K562 (cell line): ENCODE data around the gene MANBA. TPM values are rescaled to one million over a fixed set of nuclear protein-coding genes. Genes with fewer than 3 reads are reported as not detected.

Experiments used
- ATF7 ChIP-seq: fragments of 450-650 bp; IDR thresholded peaks from 2 replicates; pipeline ENCODE4 v1.7.1; 2014; ENCODE audit warnings: mild to moderate bottlenecking, moderate library complexity
- CBX2 ChIP-seq: fragments of 200-600 bp; sonication (generic); IDR thresholded peaks from one replicate; pipeline ENCODE4 v1.6.1; 2012; ENCODE audit warnings: mild to moderate bottlenecking, low read length, inconsistent platforms; ENCODE audit not compliant: insufficient read depth, poor library complexity, severe bottlenecking
- CEBPG ChIP-seq, 3 experiments: fragments of 200-800 bp in 1 of 3; sonication (Bioruptor generic) in 1 of 3; sonication (generic) in 1 of 3; formaldehyde crosslinking in 1 of 3; IDR thresholded peaks in 2 of 3; conservative IDR thresholded peaks in 1 of 3; 2 replicates each; pipeline versions ENCODE4 v1.6.1 to v1.8.0; 2016 to 2022; ENCODE audit warnings: missing compliant biosample characterization in 2 of 3, missing genetic modification characterization in 2 of 3, mild to moderate bottlenecking in 1 of 3, missing genetic modification reagents in 1 of 3
- CREM ChIP-seq: IDR thresholded peaks from 2 replicates; pipeline ENCODE4 v1.6.1; 2014; ENCODE audit warnings: antibody characterized with exemption, low read depth
- DMBX1 ChIP-seq: fragments of 250-450 bp; sonication (Bioruptor Pico); IDR thresholded peaks from 2 replicates; pipeline ENCODE4 v1.8.0; 2022; ENCODE audit warnings: inconsistent platforms, mild to moderate bottlenecking, moderate library complexity, borderline replicate concordance
- ESRRB ChIP-seq: fragments of 250-450 bp; sonication (Bioruptor Pico); IDR thresholded peaks from 2 replicates; pipeline ENCODE4 v1.5.0; 2020; ENCODE audit warnings: mild to moderate bottlenecking, moderate library complexity, borderline replicate concordance
- ETV1 ChIP-seq: fragments of 450-650 bp; conservative IDR thresholded peaks from 2 replicates; pipeline ENCODE4 v1.6.1; 2016; ENCODE audit warnings: missing genetic modification characterization, control low read depth, low read depth, missing compliant biosample characterization
- JUN ChIP-seq, 2 experiments: sonication (generic) in 1 of 2; formaldehyde crosslinking in 1 of 2; IDR thresholded peaks; 2 replicates each; pipeline versions ENCODE4 v1.6.1 to v1.8.0; 2012 to 2022; ENCODE audit warnings: borderline replicate concordance in 2 of 2, mild to moderate bottlenecking in 2 of 2, improper control_type of control experiment in 1 of 2, low read depth in 1 of 2, low read length in 1 of 2, missing genetic modification reagents in 1 of 2
- L3MBTL2 ChIP-seq: fragments of 450-650 bp; IDR thresholded peaks from 2 replicates; pipeline ENCODE4 v1.6.1; 2016; ENCODE audit warnings: mild to moderate bottlenecking, moderate library complexity
- NR2C1 ChIP-seq, 2 experiments: fragments of 450-650 bp; IDR thresholded peaks; 2 replicates each; pipeline ENCODE4 v1.6.1; 2017; ENCODE audit warnings: mild to moderate bottlenecking in 2 of 2, antibody characterized with exemption in 1 of 2, inconsistent platforms in 1 of 2, missing compliant biosample characterization in 1 of 2, missing genetic modification characterization in 1 of 2
- POLR2H ChIP-seq: IDR thresholded peaks from 2 replicates; pipeline ENCODE4 v1.6.1; 2016; ENCODE audit warnings: missing genetic modification characterization, low read depth, mild to moderate bottlenecking, control low read depth, missing compliant biosample characterization, moderate library complexity
- PTTG1 ChIP-seq: fragments of 450-650 bp; IDR thresholded peaks from 2 replicates; pipeline ENCODE4 v1.6.1; 2016; ENCODE audit warnings: low read depth, mild to moderate bottlenecking, missing genetic modification characterization, missing compliant biosample characterization
- ZBTB1 ChIP-seq: sonication (generic); formaldehyde crosslinking; IDR thresholded peaks from 2 replicates; pipeline ENCODE4 v1.8.1; 2023; ENCODE audit warnings: missing genetic modification reagents, low read depth, mild to moderate bottlenecking, borderline replicate concordance
- polyA plus RNA-seq, 8 experiments: library from polyadenylated mRNA; depleted of rRNA in 4 of 8; stranded (reverse) in 5 of 8; unstranded in 3 of 8; fragments of >200 nt; fragmentation: Nextera tagmentation in 2 of 8; fragmentation: Illumina TruSeq in 1 of 8; extraction: Ambion mirVana in 2 of 8; extraction: Trizol in 1 of 8; gene quantifications; 2 replicates each; pipeline versions ENCODE4 v1.2.1 to v1.2.3, GENCODE V29; 2011 to 2014; ENCODE audit warnings: inconsistent platforms in 1 of 8, missing spikeins in 1 of 8
- total RNA-seq, 7 experiments: library from RNA; depleted of rRNA in 6 of 7; stranded (reverse); fragments of >200 nt in 6 of 7; fragmentation: Illumina TruSeq in 2 of 7; extraction: Trizol in 2 of 7; gene quantifications; 2 replicates each; pipeline versions ENCODE4 v1.2.1 to v1.2.3, GENCODE V29; 2011 to 2021; ENCODE audit warnings: low replicate concordance in 1 of 7
- TF ChIP-seq, protein P1 (sequence below): fragments of 450-650 bp; formaldehyde crosslinking; IDR thresholded peaks from 2 replicates; pipeline ENCODE4 v1.4.0; 2022; ENCODE audit warnings: mild to moderate bottlenecking, moderate library complexity
- TF ChIP-seq, protein P2 (sequence below): fragments of 450-650 bp; IDR thresholded peaks from 2 replicates; pipeline ENCODE4 v1.6.1; 2017; ENCODE audit warnings: antibody characterized with exemption, mild to moderate bottlenecking
- TF ChIP-seq, protein P3 (sequence below): sonication (generic); formaldehyde crosslinking; IDR thresholded peaks from 2 replicates; pipeline ENCODE4 v1.8.1; 2022; ENCODE audit warnings: missing genetic modification reagents

Gene MANBA
- total and polyA plus RNA-seq, 9 of the 15 experiments (the other 6 are each of a cell fraction or from before 2014, with no cell fraction given), result 1.8 to 12.9 (median 7.7) TPM

DNA sequence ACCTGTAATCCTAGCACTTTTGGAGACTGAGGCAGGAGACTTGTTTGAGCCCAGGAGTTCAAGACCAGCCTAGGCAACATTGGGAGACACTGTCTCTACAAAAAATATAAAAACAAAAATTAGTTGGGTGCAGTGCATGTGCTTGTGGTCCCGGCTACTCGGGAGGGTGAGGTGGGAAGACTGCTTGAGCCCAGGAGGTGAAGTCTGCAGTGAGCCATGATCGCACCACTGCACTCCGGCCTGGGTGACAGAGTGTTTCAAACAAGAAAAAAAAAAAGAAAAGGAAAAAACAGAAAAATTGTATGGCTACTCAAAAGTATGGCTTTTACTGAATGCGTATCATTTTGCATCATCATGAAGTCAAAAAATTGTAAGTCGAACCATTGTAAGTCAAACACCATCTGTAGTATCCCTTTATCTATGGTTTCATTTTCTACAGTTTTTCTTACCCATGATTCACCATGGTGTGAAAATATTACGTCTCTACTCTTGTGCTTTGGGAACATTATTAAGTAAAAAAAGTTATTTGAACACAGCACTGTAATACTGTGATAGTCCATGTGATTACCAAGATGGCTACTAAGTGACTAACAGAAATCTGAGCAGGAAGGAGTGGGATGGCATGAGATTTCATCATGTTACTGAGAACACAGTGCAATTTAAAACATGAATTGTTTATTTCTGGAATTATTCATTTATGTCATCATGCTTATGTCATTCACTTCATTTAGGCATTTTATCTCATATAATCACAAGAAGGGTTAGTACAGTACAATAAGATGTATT is 26.5 kb upstream of the MANBA start (continued):
- TF ChIP-seq CEBPG (CRISPR knock-in tag; IDR thresholded peaks at IDR 0.05) (peak; percentile 86), CEBPG (tag; conservative IDR thresholded peaks at IDR 0.05 in 1 of 2, IDR thresholded peaks at IDR 0.05 in 1 of 2) (peak; percentile 20 to 99; a peak in 2 of 4 replicates), DMBX1 (CRISPR knock-in tag) (peak; percentile 24; the same call in 1 of the 2 replicates), L3MBTL2 (peak; percentile 33; the same call in 1 of the 2 replicates), POLR2H (tag) (peak; percentile 75), JUN (IDR thresholded peaks at IDR 0.05; ENCODE audit: borderline replicate concordance, low read depth, low read length) (peak; percentile 39; the same call in 1 of the 2 replicates), JUN (CRISPR knock-in tag; IDR thresholded peaks at IDR 0.05; ENCODE audit: borderline replicate concordance) (no peak), ESRRB (no peak), NR2C1 (IDR thresholded peaks at IDR 0.05) (no peak), NR2C1 (tag; IDR thresholded peaks at IDR 0.05) (peak; percentile 65), PTTG1 (tag) (0 out of 2 replicates have a peak, but pooled peaks have one; percentile 41), CREM (no peak), ETV1 (0 out of 2 replicates have a peak, but pooled peaks have one; percentile 7), ATF7 (peak; percentile 61; the same call in 1 of the 2 replicates), CBX2 (no peak), ZBTB1 (CRISPR knock-in tag) (no peak)
- TF ChIP-seq, protein P1, sequence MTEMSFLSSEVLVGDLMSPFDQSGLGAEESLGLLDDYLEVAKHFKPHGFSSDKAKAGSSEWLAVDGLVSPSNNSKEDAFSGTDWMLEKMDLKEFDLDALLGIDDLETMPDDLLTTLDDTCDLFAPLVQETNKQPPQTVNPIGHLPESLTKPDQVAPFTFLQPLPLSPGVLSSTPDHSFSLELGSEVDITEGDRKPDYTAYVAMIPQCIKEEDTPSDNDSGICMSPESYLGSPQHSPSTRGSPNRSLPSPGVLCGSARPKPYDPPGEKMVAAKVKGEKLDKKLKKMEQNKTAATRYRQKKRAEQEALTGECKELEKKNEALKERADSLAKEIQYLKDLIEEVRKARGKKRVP (CRISPR knock-in tag), result 0 out of 2 replicates have a peak, but pooled peaks have one; percentile 34
- TF ChIP-seq, protein P2, sequence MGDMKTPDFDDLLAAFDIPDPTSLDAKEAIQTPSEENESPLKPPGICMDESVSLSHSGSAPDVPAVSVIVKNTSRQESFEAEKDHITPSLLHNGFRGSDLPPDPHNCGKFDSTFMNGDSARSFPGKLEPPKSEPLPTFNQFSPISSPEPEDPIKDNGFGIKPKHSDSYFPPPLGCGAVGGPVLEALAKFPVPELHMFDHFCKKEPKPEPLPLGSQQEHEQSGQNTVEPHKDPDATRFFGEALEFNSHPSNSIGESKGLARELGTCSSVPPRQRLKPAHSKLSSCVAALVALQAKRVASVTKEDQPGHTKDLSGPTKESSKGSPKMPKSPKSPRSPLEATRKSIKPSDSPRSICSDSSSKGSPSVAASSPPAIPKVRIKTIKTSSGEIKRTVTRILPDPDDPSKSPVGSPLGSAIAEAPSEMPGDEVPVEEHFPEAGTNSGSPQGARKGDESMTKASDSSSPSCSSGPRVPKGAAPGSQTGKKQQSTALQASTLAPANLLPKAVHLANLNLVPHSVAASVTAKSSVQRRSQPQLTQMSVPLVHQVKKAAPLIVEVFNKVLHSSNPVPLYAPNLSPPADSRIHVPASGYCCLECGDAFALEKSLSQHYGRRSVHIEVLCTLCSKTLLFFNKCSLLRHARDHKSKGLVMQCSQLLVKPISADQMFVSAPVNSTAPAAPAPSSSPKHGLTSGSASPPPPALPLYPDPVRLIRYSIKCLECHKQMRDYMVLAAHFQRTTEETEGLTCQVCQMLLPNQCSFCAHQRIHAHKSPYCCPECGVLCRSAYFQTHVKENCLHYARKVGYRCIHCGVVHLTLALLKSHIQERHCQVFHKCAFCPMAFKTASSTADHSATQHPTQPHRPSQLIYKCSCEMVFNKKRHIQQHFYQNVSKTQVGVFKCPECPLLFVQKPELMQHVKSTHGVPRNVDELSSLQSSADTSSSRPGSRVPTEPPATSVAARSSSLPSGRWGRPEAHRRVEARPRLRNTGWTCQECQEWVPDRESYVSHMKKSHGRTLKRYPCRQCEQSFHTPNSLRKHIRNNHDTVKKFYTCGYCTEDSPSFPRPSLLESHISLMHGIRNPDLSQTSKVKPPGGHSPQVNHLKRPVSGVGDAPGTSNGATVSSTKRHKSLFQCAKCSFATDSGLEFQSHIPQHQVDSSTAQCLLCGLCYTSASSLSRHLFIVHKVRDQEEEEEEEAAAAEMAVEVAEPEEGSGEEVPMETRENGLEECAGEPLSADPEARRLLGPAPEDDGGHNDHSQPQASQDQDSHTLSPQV, result peak; percentile 48; the same call in 1 of the 2 replicates
- TF ChIP-seq, protein P3, sequence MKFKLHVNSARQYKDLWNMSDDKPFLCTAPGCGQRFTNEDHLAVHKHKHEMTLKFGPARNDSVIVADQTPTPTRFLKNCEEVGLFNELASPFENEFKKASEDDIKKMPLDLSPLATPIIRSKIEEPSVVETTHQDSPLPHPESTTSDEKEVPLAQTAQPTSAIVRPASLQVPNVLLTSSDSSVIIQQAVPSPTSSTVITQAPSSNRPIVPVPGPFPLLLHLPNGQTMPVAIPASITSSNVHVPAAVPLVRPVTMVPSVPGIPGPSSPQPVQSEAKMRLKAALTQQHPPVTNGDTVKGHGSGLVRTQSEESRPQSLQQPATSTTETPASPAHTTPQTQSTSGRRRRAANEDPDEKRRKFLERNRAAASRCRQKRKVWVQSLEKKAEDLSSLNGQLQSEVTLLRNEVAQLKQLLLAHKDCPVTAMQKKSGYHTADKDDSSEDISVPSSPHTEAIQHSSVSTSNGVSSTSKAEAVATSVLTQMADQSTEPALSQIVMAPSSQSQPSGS, result no peak
